Brain pericyte (primary cell): Measurements from ENCODE around the gene DUS1L.

Experiments used
- DNase-seq: peaks from one replicate; pipeline ENCODE4 v3.0.0-alpha.2; 2012; ENCODE audit warnings: low read depth, low spot score

Gene DUS1L

GRCh38 chr17:82065638-82066303, at the start of gene DUS1L:
Gene DUS1L (minus strand): TSS chr17:82065804. CDS start chr17:82065059, 745 bp downstream.
- peak; percentile 42 for DNase-seq

GRCh38 chr17:82114872-82115271, 49.3 kb upstream of the DUS1L start:
- DNase-seq, result no peak

GRCh38 chr17:82114447-82114846, 48.8 kb upstream of the DUS1L start:
- DNase-seq, result no peak

- DNase-seq, result no peak
Measured at GRCh38 chr17:82113941-82114340, 48.3 kb upstream of the DUS1L start.

GRCh38 chr17:82113422-82113821, 47.8 kb upstream of the DUS1L start:
- DNase-seq, result no peak

GRCh38 chr17:82112914-82113311, 47.3 kb upstream of the DUS1L start:
- DNase-seq, result no peak

- no peak for DNase-seq
Measured at GRCh38 chr17:82112181-82112913, 46.7 kb upstream of the DUS1L start.

- no peak for DNase-seq
Measured at GRCh38 chr17:82110298-82110697, 44.7 kb upstream of the DUS1L start.

GRCh38 chr17:82108961-82109475, 43.4 kb upstream of the DUS1L start:
- no peak for DNase-seq

GRCh38 chr17:82108496-82108945, 42.9 kb upstream of the DUS1L start:
- no peak for DNase-seq

GRCh38 chr17:82108038-82108437, 42.4 kb upstream of the DUS1L start:
- DNase-seq, result no peak

GRCh38 chr17:82107341-82107860, 41.8 kb upstream of the DUS1L start:
- no peak for DNase-seq

GRCh38 chr17:82106688-82107305, 41.2 kb upstream of the DUS1L start:
- no peak for DNase-seq

- DNase-seq, result no peak
Measured at GRCh38 chr17:82105882-82106687, 40.5 kb upstream of the DUS1L start.

GRCh38 chr17:82105417-82105881, 39.8 kb upstream of the DUS1L start:
- no peak for DNase-seq

- no peak for DNase-seq
Measured at GRCh38 chr17:82104797-82105416, 39.3 kb upstream of the DUS1L start.

GRCh38 chr17:82103553-82104451, 38.2 kb upstream of the DUS1L start:
- DNase-seq, result no peak

- DNase-seq, result no peak
Measured at GRCh38 chr17:82101767-82102679, 36.4 kb upstream of the DUS1L start.

- no peak for DNase-seq
Measured at GRCh38 chr17:82101301-82101715, 35.7 kb upstream of the DUS1L start.
